ENCODE data around the gene YWHAE. TPM values are rescaled to one million over a fixed set of nuclear protein-coding genes. Genes with fewer than 3 reads are reported as not detected.

Gene YWHAE
- total RNA-seq, 2 experiments from 2014 or later = 528 to 576 TPM

Other genes with a start within 250 kb of the YWHAE start
- 10 to 100 TPM; 32.1 to 33.4 TPM for gene ABR, start 220.2 kb downstream of the YWHAE start, total RNA-seq
- gene BHLHA9, start 129.8 kb downstream of the YWHAE start, total RNA-seq = not detected
- gene TRARG1, start 120.6 kb downstream of the YWHAE start, total RNA-seq = not detected
- gene CRK, start 56.0 kb upstream of the YWHAE start, total RNA-seq = 10 to 100 TPM; 10.6 to 14.1 TPM
- 10 to 100 TPM; 14.6 to 14.7 TPM for gene MYO1C, start 92.5 kb upstream of the YWHAE start, total RNA-seq
- gene INPP5K, start 116.4 kb upstream of the YWHAE start, total RNA-seq = 10 to 100 TPM; 17.1 to 18.2 TPM
- gene PITPNA, start 162.6 kb upstream of the YWHAE start, total RNA-seq = 10 to 100 TPM; 23.4 to 26.6 TPM
- under 1 TPM; 0.12 to 0.14 TPM for gene SLC43A2, start 228.6 kb upstream of the YWHAE start, total RNA-seq
- under 1 TPM; 0.43 to 0.57 TPM for gene SCARF1, start 245.5 kb upstream of the YWHAE start, total RNA-seq
- 1 to 10 TPM; 1.0 to 1.1 TPM for gene RILP, start 249.6 kb upstream of the YWHAE start, total RNA-seq

Measured in activated naive CD4-positive, alpha-beta T cell treated with anti-CD3 and anti-CD28 coated beads for 36 hours (primary cell).